GM19193 (cell line): ENCODE results near the gene KRT79.

Experiments used
- POLR2A ChIP-seq: IDR thresholded peaks from 4 replicates; pipeline ENCODE4 v1.6.1; 2011; ENCODE audit not compliant: insufficient read depth, insufficient read length; ENCODE audit errors: extremely low read depth

KRT79 gene

GRCh38 chr12:52772772-52773171 lies 61.3 kb downstream of the KRT79 start:
- TF ChIP-seq POLR2A, result no peak

DNA sequence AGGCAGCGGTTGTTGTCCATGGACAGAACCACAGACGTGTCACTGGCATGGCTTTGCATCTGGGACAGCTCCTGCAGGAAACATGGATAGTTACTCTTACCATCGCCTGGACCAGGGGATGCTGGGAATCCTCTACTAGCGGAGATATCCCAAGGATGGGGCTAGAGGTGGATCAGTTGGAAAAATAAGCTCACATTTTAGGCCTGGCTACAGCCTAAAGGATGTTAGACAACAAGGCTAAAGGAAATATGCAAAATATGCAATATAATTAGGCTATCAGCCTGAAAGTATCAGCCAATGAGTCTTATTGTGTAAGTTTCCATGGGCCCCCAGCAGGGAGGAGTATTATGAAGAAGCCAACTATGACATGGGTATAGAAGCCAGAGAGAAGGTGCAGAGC lies 61.9 kb downstream of the KRT79 start:
- no peak for TF ChIP-seq POLR2A

DNA sequence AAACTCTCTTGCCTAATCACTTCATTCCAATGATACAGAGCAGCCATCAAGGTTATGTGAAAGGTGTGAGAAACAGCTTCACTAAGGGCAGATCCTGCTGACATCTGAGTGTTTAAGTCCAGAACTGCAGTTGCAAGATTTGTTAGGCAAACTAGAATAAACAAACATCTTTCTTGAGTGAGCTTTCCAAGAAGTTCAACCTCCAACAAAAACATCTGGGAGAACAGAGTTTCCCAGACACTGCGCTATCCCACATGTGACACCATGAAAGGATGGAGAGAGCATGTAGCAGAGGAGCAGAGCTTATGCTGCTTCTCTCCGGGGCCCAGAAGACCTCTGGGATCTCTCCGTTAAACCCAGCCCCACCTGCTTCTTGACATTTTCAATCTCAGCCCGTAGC lies 62.6 kb downstream of the KRT79 start:
- no peak for TF ChIP-seq POLR2A
